Activated CD8-positive, alpha-beta memory T cell treated with anti-CD3 and anti-CD28 coated beads for 1 hour (primary cell): ENCODE data around the gene ATAD2B.

Source experiments
- DNase-seq, 2 donors: peaks; one replicate each; pipeline ENCODE4 v3.0.0-alpha.2; 2020; ENCODE audit warnings: low read depth in 1 of 2; ENCODE audit errors: extremely low read depth in 1 of 2

Gene ATAD2B

GRCh38 chr2:23915327-23915726, 11.6 kb downstream of the ATAD2B start:
- DNase-seq: no peak

- DNase-seq: no peak
Measured at GRCh38 chr2:23912054-23912453, 14.9 kb downstream of the ATAD2B start.

DNA sequence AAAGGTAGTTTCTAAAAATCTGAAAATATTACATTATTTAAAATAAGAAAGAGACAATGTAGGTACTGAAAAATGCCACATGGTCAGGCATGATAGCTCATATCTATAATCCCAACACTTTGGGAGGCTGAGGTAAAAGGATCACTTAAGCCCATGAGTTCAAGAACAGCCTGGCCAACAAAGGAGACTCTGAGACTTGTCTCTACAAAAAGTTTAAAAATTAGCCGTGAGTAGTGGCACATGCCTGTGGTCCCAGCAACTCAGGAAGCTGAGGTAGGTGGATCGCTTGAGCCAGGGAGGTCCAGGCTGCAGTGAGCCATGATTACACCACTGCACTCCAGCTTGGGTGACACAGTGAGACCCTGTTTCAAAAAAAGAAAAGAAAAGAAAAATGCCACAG, 21.8 kb downstream of the ATAD2B start:
- no peak for DNase-seq

DNA sequence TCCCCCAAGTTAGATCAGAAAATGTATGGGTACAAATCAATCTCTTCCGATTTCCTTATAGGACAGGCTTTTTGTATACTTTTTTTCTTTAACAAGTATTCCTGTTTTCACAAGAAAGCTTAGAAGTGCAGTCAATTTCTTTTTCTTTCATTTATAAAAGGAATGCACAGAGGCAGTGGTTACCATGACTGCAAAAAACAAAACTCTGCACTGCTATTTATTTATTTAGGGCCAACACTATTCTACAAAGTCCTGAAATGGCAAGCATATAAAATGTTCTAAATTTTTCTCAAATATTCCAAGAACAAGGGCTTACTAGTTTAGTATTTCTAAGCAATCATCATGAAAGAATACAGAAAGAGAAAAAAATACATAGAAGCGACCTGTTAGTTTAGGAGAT, 22.2 kb downstream of the ATAD2B start:
- no peak for DNase-seq

- DNase-seq: no peak
Measured at GRCh38 chr2:23904215-23904614, 22.7 kb downstream of the ATAD2B start.

GRCh38 chr2:23903034-23903433, 23.9 kb downstream of the ATAD2B start:
- DNase-seq: no peak

DNA sequence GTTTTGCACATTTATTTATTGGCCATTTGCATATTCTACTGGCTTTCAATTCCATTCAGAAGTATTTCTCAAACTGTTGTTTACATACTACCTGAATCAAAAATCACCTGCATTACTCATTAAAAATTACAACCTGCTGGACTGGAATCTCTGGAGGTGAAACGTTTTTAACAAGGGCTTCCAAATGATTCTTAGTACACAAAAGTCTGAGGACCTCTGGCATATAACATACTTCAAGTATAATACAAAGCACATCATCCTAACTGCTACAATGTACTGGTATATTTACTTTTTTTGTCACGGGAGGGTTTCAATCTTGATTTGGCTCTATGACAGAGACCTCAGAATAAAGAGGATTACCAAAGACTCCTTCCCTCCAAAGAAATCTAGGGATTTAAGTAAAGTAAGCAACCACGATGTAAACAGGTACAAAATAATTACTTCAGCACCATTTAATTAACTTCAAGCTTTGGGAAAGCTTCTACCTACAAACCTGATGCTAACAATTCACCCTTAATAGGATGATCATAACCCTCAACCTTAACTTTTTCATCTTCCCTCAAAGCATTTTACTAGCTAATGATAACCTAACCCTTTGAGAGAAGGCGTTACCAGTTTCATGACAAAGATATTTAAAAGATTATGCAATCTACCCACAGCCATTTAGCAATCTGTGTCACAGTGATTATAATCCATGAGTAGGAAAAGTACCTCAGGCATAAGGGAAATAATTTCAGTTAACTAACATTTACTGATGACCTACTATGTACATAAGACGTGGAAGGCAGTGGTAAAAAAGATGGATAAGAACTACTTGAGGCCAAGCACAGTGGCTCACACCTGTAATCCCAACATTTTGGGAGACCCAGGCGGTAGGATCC, 24.7 kb downstream of the ATAD2B start:
- DNase-seq: no peak

DNA sequence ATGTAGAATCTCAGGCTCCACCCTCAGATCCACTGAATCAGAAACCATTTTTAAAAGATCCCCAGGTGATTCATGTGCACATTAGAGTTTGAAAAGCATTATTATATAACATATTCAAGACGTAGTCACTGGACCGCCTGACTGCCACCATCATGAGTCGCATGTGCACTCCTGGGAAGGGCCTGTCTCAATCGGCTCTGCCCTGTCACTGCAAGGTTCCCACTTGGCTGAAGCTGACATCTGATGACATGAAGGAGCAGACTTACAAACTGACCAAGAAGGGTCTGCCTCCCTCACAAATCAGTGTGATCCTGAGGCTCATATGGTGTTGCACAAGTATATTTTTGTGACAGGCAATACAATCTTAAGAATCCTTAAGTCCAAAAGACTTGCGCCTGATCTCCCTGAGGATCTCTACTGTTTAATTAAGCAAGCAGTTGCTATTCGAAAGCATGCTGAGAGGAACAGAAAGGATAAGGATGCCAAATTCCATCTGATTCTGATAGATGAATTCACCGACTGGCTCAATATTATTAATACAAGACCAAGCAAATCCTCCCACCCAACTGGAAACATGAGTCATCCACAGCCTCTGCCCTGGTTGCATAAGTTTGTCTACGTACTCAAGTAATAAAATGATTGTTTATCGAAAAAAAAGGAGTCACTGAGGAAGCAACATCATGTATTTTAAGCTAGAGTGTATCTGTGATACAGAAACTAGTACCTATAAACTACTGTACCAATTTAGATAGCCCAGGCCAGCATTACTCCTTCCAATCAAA, 26.2 kb downstream of the ATAD2B start:
- no peak for DNase-seq

GRCh38 chr2:23900133-23900532, 26.8 kb downstream of the ATAD2B start:
- no peak for DNase-seq

- no peak for DNase-seq
Measured at GRCh38 chr2:23871206-23871605, 55.7 kb downstream of the ATAD2B start.

DNA sequence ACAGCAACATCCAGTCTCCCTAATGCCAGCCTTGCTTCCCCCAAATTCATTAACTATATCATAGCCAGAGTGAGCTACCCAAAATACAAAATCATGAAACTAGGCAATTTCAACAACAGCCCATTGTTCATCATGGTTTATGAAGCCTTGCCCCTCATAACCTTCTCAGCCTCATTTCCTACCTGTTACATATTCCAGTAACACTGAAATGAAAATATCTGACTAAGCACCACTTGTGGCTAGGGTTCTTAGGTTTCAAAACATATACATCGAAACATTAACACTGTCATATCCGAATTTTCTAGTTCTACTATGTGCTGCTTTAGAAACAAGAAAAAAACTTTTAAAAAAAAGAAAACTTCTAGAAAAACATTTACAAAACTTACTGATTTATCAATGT, 59.5 kb downstream of the ATAD2B start:
- no peak for DNase-seq

- no peak for DNase-seq
Measured at GRCh38 chr2:23862716-23863426, 64.1 kb downstream of the ATAD2B start.

DNA sequence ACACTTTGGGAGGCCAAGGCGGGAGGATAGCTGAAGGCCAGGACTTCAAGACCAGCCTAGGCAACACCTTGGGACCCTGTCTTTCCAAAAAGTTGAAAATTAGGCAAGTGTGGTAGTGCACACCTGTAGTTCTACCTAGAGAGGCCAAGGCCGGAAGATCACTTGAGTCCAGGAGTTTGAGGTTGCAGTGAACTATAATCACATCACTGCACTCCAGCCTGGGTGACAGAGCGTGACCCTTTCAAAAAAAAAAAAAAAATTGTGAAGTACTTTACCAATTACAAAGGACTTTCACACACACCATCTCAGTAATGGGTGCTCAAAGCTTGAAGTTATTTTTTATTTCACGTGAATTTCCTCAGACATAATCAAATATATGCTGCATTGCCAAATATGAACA, 65.0 kb downstream of the ATAD2B start:
- no peak for DNase-seq

- no peak for DNase-seq
Measured at GRCh38 chr2:23859983-23860382, 66.9 kb downstream of the ATAD2B start.

DNA sequence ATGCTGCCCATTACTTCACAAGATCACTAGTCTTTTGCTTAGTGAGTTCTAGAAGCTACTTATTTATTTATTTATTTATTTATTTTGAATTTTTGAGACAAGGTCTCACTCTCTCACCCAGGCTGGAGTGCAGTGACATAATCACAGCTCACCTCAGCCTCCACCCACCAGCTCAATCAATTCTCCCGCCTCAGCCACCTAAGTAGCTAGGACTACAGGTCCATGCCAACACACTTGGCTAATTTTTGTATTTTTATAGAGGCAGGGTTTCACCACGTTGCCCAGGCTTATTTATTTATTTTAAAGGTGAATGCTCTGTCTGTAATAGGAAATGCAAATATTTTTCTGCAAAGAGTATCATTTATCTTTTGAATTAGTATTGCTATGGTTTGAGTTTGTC, 67.7 kb downstream of the ATAD2B start:
- DNase-seq: no peak

DNA sequence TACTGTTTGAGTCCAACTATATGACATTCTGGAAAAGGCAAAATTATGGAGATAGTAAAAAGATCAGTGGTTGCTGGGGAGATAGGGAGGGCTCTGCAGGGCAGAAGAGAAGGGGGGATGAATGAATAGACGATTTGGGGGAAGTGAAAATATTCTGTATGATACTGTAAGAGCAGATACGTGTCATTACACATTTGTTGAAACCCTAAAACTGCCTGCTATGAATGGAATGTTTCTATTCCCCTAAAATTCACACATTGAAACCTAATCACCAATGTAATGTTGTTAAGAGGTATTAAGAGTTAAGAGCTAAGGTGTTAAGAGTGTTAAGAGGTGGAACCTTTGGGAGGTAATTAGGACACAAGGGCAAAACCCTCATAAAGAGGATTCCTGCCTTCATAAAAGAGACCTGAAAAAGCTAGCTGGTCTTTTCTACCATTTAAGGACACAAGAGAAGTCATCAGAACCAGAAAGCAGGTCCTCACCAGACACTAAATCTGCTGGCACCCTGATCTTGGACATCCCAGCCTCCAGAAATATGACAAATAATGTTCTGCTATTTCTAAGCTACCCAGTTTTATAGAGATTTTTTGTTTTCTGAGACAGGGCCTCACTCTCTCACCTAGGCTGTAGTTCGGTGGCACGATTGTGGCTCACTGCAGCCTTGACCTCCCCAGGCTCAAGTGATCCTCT, 76.2 kb downstream of the ATAD2B start:
- DNase-seq: no peak

DNA sequence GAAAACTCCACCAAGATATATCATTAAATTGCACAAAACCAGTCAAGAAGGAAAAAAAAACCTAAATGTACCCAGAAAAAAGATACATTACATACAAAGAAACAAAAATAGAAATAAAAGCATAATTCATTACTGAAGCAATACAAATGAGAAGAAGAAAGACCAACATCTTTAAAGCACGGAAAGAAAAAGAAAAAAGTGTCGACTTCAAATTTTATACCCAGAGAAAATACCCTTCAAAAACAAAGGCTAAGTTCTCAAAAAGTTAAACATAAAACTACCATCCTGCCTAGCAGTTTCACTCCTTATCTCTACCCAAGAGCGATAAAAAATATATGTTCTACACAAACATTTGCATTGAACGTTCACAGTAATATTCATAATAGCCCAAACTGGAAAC, 82.0 kb downstream of the ATAD2B start:
- DNase-seq: no peak

- DNase-seq: no peak
Measured at GRCh38 chr2:23843051-23843976, 83.6 kb downstream of the ATAD2B start.

- no peak for DNase-seq
Measured at GRCh38 chr2:23839919-23840578, 86.9 kb downstream of the ATAD2B start.
